Lower leg skin (tissue), 4 donors: Measurements from ENCODE around the gene MSN. TPM values are rescaled to one million over a fixed set of nuclear protein-coding genes. Genes with fewer than 3 reads are reported as not detected.
A peak's percentile ranks its signal among the peaks of the same experiment; 100 is the strongest.

Source experiments
- DNase-seq, 2 donors: peaks; one replicate each; pipeline ENCODE4 v3.0.0-alpha.2; 2019; ENCODE audit warnings: low spot score in 2 of 2
- H3K4me3 ChIP-seq: fragments of 200-600 bp; sonication (generic); 2 replicates; pipeline ENCODE4 v1.5.1; 2017; ENCODE audit warnings: mild to moderate bottlenecking, low read depth; ENCODE audit not compliant: poor library complexity, severe bottlenecking
- POLR2A ChIP-seq, 2 donors: fragments of 450-650 bp; IDR thresholded peaks; one replicate each; pipeline ENCODE4 v1.6.1; 2016 to 2017; ENCODE audit warnings: antibody characterized with exemption in 2 of 2, mild to moderate bottlenecking in 1 of 2, moderate library complexity in 1 of 2
- WGBS, 2 donors: methylation state at CpG; one replicate each; pipeline ENCODE4 v1.1.5; 2018; 5-methylcytosine and 5-hydroxymethylcytosine counted together
- intact Hi-C: fragments of 100-400 bp; cut with DNase I; formaldehyde crosslinking; loops from one replicate; pipeline ENCODE4 v1.15.0; 2023; ENCODE audit warnings: low total_unique reads
- total RNA-seq, 4 donors: library from RNA; depleted of rRNA; stranded (reverse); fragments of >200 nt; gene quantifications; one replicate each; pipeline ENCODE4 v1.1.0, GENCODE V29; 2016
- TF ChIP-seq, protein P1 (sequence below), 3 donors: fragments of 450-650 bp; IDR thresholded peaks; one replicate each; pipeline ENCODE4 v1.5.1; 2016; ENCODE audit warnings: antibody characterized with exemption in 3 of 3, mild to moderate bottlenecking in 3 of 3, moderate library complexity in 2 of 3

MSN gene
- total RNA-seq, 4 donors from 2014 or later, result 108 to 180 (median 120) TPM

GRCh38 chrX:65745992-65746391, 78.5 kb downstream of the MSN start:
- intact Hi-C loops, result no loop called here

DNA sequence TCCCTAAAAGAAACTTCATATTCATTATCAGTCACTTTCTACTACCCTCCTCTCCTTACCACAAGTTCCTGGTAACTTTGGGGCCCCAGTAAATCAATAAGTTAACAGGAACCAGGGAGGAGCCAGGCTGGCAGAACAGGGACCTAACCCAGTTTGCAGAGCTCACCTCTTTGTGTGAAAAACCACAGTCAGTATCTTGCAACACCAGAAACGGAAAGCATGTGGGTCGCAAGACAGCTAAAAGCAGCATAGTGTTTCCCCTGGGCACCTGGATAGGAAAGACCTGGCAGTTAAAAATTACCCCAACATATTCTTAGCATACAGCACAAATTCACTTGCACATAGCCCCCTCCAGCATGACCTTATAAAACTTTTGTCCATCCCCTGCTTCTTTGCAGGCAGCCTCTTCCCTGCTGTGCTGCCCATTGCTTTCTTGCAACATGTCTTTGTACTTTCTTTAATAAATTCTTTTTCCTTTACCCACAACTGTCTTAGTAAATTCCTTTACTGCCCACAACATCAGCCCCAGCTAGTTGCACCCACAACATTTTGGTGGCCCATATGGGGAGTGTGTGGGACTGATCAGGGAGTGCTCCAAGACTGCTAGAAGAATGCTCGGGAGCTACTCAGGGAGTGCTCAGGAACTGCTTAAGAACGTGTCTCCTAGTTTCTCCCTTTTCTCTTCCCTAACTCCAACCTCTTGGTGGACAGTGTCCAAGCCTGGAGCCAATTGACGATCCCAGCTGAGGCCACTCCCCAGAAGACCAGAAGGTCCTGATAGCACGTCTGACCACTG, 83.4 kb downstream of the MSN start:
- WGBS, 2 donors, result 74 to 77% methylated on average over 6 of the region's 6 CpGs
- intact Hi-C loops, result no loop called here
- no peak overlapping the region for H3K4me3 ChIP-seq
- DNase-seq, result peak in 1 of 2 donors; percentile 42
- TF ChIP-seq, protein P1, sequence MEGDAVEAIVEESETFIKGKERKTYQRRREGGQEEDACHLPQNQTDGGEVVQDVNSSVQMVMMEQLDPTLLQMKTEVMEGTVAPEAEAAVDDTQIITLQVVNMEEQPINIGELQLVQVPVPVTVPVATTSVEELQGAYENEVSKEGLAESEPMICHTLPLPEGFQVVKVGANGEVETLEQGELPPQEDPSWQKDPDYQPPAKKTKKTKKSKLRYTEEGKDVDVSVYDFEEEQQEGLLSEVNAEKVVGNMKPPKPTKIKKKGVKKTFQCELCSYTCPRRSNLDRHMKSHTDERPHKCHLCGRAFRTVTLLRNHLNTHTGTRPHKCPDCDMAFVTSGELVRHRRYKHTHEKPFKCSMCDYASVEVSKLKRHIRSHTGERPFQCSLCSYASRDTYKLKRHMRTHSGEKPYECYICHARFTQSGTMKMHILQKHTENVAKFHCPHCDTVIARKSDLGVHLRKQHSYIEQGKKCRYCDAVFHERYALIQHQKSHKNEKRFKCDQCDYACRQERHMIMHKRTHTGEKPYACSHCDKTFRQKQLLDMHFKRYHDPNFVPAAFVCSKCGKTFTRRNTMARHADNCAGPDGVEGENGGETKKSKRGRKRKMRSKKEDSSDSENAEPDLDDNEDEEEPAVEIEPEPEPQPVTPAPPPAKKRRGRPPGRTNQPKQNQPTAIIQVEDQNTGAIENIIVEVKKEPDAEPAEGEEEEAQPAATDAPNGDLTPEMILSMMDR (IDR thresholded peaks at IDR 0.05), result no peak
- no peak for TF ChIP-seq POLR2A (IDR thresholded peaks at IDR 0.05)

More at GRCh38 chrX:65745992-65746391, 78.5 kb downstream of the MSN start:
- peak in 1 of 2 donors; percentile 40 for DNase-seq
- WGBS, 2 donors, result 49 to 58% methylated on average over 5 of the region's 5 CpGs
- no peak for TF ChIP-seq POLR2A (IDR thresholded peaks at IDR 0.05)
- TF ChIP-seq, protein P1 (IDR thresholded peaks at IDR 0.05), result no peak
- no peak overlapping the region for H3K4me3 ChIP-seq

- 61 to 79% methylated on average over 2 of the region's 2 CpGs for WGBS, 2 donors
- intact Hi-C loops, result no loop called here
- TF ChIP-seq, protein P1 (IDR thresholded peaks at IDR 0.05), result no peak
- no peak for DNase-seq
- H3K4me3 ChIP-seq, result no peak overlapping the region
Measured at GRCh38 chrX:65751519-65751918, 84.1 kb downstream of the MSN start.

DNA sequence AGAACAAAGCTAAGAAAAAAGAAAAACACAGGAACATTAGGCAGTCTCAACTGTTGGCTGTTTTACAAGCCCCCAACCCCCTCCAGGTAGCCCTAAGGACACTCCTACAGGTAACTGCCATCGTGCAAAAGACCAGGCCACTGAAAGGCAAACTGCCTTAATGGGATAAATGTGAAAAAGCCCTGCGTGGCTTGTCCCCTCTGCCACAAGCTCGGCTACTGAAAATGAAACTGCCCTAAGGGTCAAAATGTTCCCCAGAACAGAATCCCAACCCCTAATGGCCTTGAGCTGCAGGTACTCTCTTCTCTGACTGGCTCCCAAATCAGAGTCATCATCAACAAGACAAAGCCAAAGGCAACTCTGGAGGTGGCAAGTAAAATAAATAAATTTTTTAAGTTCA, 84.8 kb downstream of the MSN start:
- peak in 1 of 2 donors; percentile 58 for DNase-seq
- 46 to 66% methylated on average over 3 of the region's 3 CpGs for WGBS, 2 donors
- intact Hi-C loops, result no loop called here
- no peak overlapping the region for H3K4me3 ChIP-seq
- no peak for TF ChIP-seq POLR2A (IDR thresholded peaks at IDR 0.05)
- TF ChIP-seq, protein P1 (IDR thresholded peaks at IDR 0.05), result no peak

DNA sequence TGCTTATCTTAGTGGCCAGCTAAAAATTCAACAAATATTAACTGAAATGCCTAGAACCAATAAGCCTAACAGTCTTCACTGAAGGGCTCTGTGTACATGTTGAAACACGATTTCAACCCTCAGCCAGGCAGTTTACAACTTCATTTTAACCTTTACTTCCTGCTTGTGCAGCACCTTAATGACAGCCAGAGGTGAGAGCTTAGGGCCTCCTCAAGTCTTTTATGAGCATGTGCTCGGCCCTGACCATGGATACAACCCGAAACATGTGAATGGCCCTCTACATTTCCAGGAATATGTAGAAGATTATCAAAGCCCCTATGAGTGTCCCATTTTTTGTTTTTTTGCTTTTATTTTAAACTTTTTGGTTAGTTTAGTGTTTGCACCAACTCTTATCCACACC, 88.3 kb downstream of the MSN start:
- DNase-seq, result no peak
- no peak overlapping the region for H3K4me3 ChIP-seq
- 21 to 36% methylated on average over 3 of the region's 3 CpGs for WGBS, 2 donors
- TF ChIP-seq, protein P1 (IDR thresholded peaks at IDR 0.05), result no peak
- no peak for TF ChIP-seq POLR2A (IDR thresholded peaks at IDR 0.05)
- intact Hi-C loops, result no loop called here
